ENCODE results near the gene DSTN. TPM values are rescaled to one million over a fixed set of nuclear protein-coding genes. Genes with fewer than 3 reads are reported as not detected.
A peak's percentile ranks its signal among the peaks of the same experiment; 100 is the strongest.

DSTN gene
- total RNA-seq, 6 experiments from 2014 or later, result 65.8 to 94.4 (median 86.9) TPM

- ATAC-seq (peak in 2 of 4 donors; percentile 6 to 37), DNase-seq (peak in 2 of 3 donors; percentile 44 to 57)
- WGBS (ENCODE audit: insufficient coverage, low coverage, low lambda C conversion rate, missing lambda C conversion rate), result 36% methylated on average over 12 of the region's 14 CpGs
- Histone ChIP-seq H3K27ac (no peak overlapping the region), H3K9me3 (no peaks in the 10 kb centered on the region), H3K36me3 (peaks cover 0 to 11% (median 8%) of the 10 kb centered on the region in 4 donors), H3K27me3 (no peaks in the 10 kb centered on the region), H3K4me3 (no peak overlapping the region), H3K4me1 (peaks cover 0 to 86% (median 46%) of the 10 kb centered on the region in 4 donors)
- intact Hi-C loops (cut with DNase I), result no loop called here
- TF ChIP-seq POLR2A (IDR thresholded peaks at IDR 0.05) (no peak), CTCF (IDR thresholded peaks at IDR 0.05) (no peak)
Observed at GRCh38 chr20:17646209-17646960, 76.5 kb downstream of the DSTN start.

GRCh38 chr20:17646961-17647301 lies 77.1 kb downstream of the DSTN start:
- Histone ChIP-seq H3K27ac (no peak overlapping the region), H3K9me3 (no peaks in the 10 kb centered on the region), H3K36me3 (peaks cover 0 to 5% (median 3%) of the 10 kb centered on the region in 4 donors), H3K4me1 (peaks cover 0 to 91% (median 49%) of the 10 kb centered on the region in 4 donors), H3K4me3 (no peak overlapping the region), H3K27me3 (no peaks in the 10 kb centered on the region)
- intact Hi-C loops (cut with DNase I), result no loop called here
- peak in 2 of 3 donors; percentile 34 to 37 for DNase-seq
- WGBS (ENCODE audit: insufficient coverage, low coverage, low lambda C conversion rate, missing lambda C conversion rate), result 100% methylated on average over 1 of the region's 5 CpGs
- no peak for ATAC-seq
- TF ChIP-seq CTCF (IDR thresholded peaks at IDR 0.05) (no peak), POLR2A (IDR thresholded peaks at IDR 0.05) (no peak)

GRCh38 chr20:17647391-17648314 lies 77.8 kb downstream of the DSTN start:
- 69% methylated on average over 7 of the region's 20 CpGs for WGBS (ENCODE audit: insufficient coverage, low coverage, low lambda C conversion rate, missing lambda C conversion rate)
- TF ChIP-seq CTCF (IDR thresholded peaks at IDR 0.05), result no peak
- no peak for TF ChIP-seq POLR2A (IDR thresholded peaks at IDR 0.05)
- Histone ChIP-seq H3K4me1 (peaks cover 0 to 93% (median 48%) of the 10 kb centered on the region in 4 donors), H3K4me3 (no peak overlapping the region), H3K36me3 (peaks cover 0 to 5% (median 0%) of the 10 kb centered on the region in 4 donors), H3K27ac (peak overlapping the region in 1 of 3 donors; percentile 46), H3K27me3 (no peaks in the 10 kb centered on the region), H3K9me3 (no peaks in the 10 kb centered on the region)
- intact Hi-C loops (cut with DNase I), result no loop called here
- DNase-seq, result peak in 2 of 3 donors; percentile 40 to 41
- ATAC-seq, result no peak

GRCh38 chr20:17648315-17648646 lies 78.4 kb downstream of the DSTN start:
- ATAC-seq, result peak; percentile 36 to 60 (median 54)
- peaks cover 0 to 5% (median 0%) of the 10 kb centered on the region in 4 donors for H3K36me3 ChIP-seq
- H3K4me3 ChIP-seq, result no peak overlapping the region
- peak in 2 of 3 donors; percentile 55 to 71 for DNase-seq
- 46% methylated on average over 5 of the region's 10 CpGs for WGBS (ENCODE audit: insufficient coverage, low coverage, low lambda C conversion rate, missing lambda C conversion rate)
- no peaks in the 10 kb centered on the region for H3K27me3 ChIP-seq
- H3K4me1 ChIP-seq, result peaks cover 0 to 88% (median 46%) of the 10 kb centered on the region in 4 donors
- TF ChIP-seq CTCF (IDR thresholded peaks at IDR 0.05) (no peak), POLR2A (IDR thresholded peaks at IDR 0.05) (no peak)
- peak overlapping the region in 1 of 3 donors; percentile 46 for H3K27ac ChIP-seq
- H3K9me3 ChIP-seq, result no peaks in the 10 kb centered on the region
- intact Hi-C loops (cut with DNase I), result no loop called here
